Fibroblast of lung (primary cell): ENCODE measurements around the gene EPHB1. TPM values are rescaled to one million over a fixed set of nuclear protein-coding genes. Genes with fewer than 3 reads are reported as not detected.

Source experiments
- DNase-seq, 2 donors: peaks; one replicate each; pipeline versions ENCODE4 v3.0.0 to v3.0.0-alpha.2; 2010; ENCODE audit warnings: low read depth in 2 of 2
- H2AFZ ChIP-seq: 2 replicates; pipeline ENCODE4 v1.5.1; 2012; ENCODE audit warnings: low read length, control low read depth, inconsistent platforms
- H3K27ac ChIP-seq: 2 replicates; pipeline ENCODE4 v1.5.1; 2011; ENCODE audit warnings: low read length, control low read depth; ENCODE audit not compliant: insufficient read depth
- H3K27me3 ChIP-seq: 2 replicates; pipeline ENCODE4 v1.5.1; 2011; ENCODE audit warnings: mild to moderate bottlenecking, low read length; ENCODE audit not compliant: control insufficient read depth, insufficient read depth
- H3K36me3 ChIP-seq: 2 replicates; pipeline ENCODE4 v1.5.1; 2011; ENCODE audit warnings: low read length; ENCODE audit not compliant: control insufficient read depth, insufficient read depth
- H3K4me1 ChIP-seq: 2 replicates; pipeline ENCODE4 v1.5.1; 2011; ENCODE audit warnings: low read length; ENCODE audit not compliant: control insufficient read depth, insufficient read depth; ENCODE audit errors: extremely low read depth
- H3K4me2 ChIP-seq: 2 replicates; pipeline ENCODE4 v1.5.1; 2011; ENCODE audit warnings: low read length, control low read depth; ENCODE audit not compliant: insufficient read depth; ENCODE audit errors: extremely low read depth
- H3K4me3 ChIP-seq, 4 experiments: fragments of 200-600 bp in 1 of 4; sonication (generic) in 1 of 4; replicated peaks in 1 of 4; 2 replicates each; pipeline ENCODE4 v1.5.1; 2011 to 2016; ENCODE audit warnings: low read length in 4 of 4, low read depth in 3 of 4, mild to moderate bottlenecking in 3 of 4, control low read depth in 2 of 4, inconsistent platforms in 1 of 4, mixed read lengths in 1 of 4; ENCODE audit not compliant: insufficient read depth in 1 of 4; ENCODE audit errors: control extremely low read depth in 1 of 4
- H3K79me2 ChIP-seq: 2 replicates; pipeline ENCODE4 v1.5.1; 2012; ENCODE audit warnings: mild to moderate bottlenecking, low read length, inconsistent platforms; ENCODE audit not compliant: control insufficient read depth, insufficient read depth
- H3K9ac ChIP-seq: 2 replicates; pipeline ENCODE4 v1.5.1; 2011; ENCODE audit warnings: mild to moderate bottlenecking, low read length, control low read depth; ENCODE audit not compliant: insufficient read depth
- H3K9me3 ChIP-seq: 2 replicates; pipeline ENCODE4 v1.5.1; 2012; ENCODE audit warnings: low read depth, low read length; ENCODE audit not compliant: control insufficient read depth, insufficient read depth
- H4K20me1 ChIP-seq: 2 replicates; pipeline ENCODE4 v1.5.1; 2011; ENCODE audit warnings: low read length; ENCODE audit not compliant: control insufficient read depth, insufficient read depth; ENCODE audit errors: extremely low read depth
- CTCF ChIP-seq, 2 donors: IDR thresholded peaks in 1 of 2; conservative IDR thresholded peaks in 1 of 2; 1 replicate in 1 of 2; 2 replicates in 1 of 2; pipeline ENCODE4 v1.5.1; 2011 to 2012; ENCODE audit warnings: low read length in 2 of 2, control low read depth in 1 of 2, inconsistent platforms in 1 of 2, low read depth in 1 of 2, mild to moderate bottlenecking in 1 of 2
- EZH2 ChIP-seq: IDR thresholded peaks from 2 replicates; pipeline ENCODE4 v1.5.1; 2012; ENCODE audit warnings: low read length, control low read depth, mild to moderate bottlenecking; ENCODE audit errors: missing control alignments
- polyA minus RNA-seq: library from RNA; depleted of rRNA, polyadenylated mRNA; stranded (reverse); fragments of >200 nt; gene quantifications from 2 replicates; pipeline ENCODE4 v1.2.3, GENCODE V29; 2011; ENCODE audit warnings: low replicate concordance
- polyA plus RNA-seq, 2 donors: library from polyadenylated mRNA; depleted of rRNA in 1 of 2; stranded (reverse) in 1 of 2; unstranded in 1 of 2; fragments of >200 nt; gene quantifications; 2 replicates each; pipeline ENCODE4 v1.2.1, GENCODE V29; 2011 to 2012; ENCODE audit warnings: missing spikeins in 1 of 2
- total RNA-seq: library from RNA; depleted of rRNA; stranded (reverse); fragments of >200 nt; gene quantifications from 2 replicates; pipeline ENCODE4 v1.2.1, GENCODE V29; 2014

EPHB1 gene
- total RNA-seq (0.50 TPM in 1 of 2 replicates, not detected in the other), polyA plus RNA-seq (0.14 and 0.41 TPM in 2 replicates), polyA minus RNA-seq (3.7 TPM in 1 of 2 replicates, not detected in the other)
- 0.47 and 0.62 TPM in 2 replicates for polyA plus RNA-seq (2012)

- Histone ChIP-seq H2AFZ (peak within 1 kb of the TSS; percentile 74), H3K27me3 (peaks cover 10% of the 10 kb centered on the region), H3K4me1 (peaks cover 2% of the 10 kb centered on the region), H3K4me3 (peak within 1 kb of the TSS; percentile 51 to 61 (median 56)), H3K4me2 (peak within 1 kb of the TSS; percentile 96), H3K79me2 (no peaks in the 10 kb centered on the region), H4K20me1 (no peaks in the 10 kb centered on the region), H3K36me3 (no peaks in the 10 kb centered on the region), H3K9me3 (no peaks in the 10 kb centered on the region), H3K9ac (peak within 1 kb of the TSS; percentile 37), H3K27ac (no peak within 1 kb of the TSS)
- peak; percentile 82 to 94 for DNase-seq
- TF ChIP-seq CTCF (conservative IDR thresholded peaks at IDR 0.05 in 1 of 2, IDR thresholded peaks at IDR 0.05 in 1 of 2; ENCODE audit: low read depth in 1 of 2, low read length in 2 of 2) (peak; percentile 81 to 82), EZH2 (peak; percentile 36)
Observed at GRCh38 chr3:134794950-134795745, at the start of gene EPHB1. Gene EPHB1, plus strand, starts transcription at chr3:134795260.

- Histone ChIP-seq H3K9ac (no peak overlapping the region), H3K9me3 (no peaks in the 10 kb centered on the region), H3K4me3 (no peak overlapping the region), H3K4me1 (no peaks in the 10 kb centered on the region), H3K36me3 (no peaks in the 10 kb centered on the region), H3K27ac (no peak overlapping the region), H3K79me2 (no peaks in the 10 kb centered on the region), H2AFZ (no peak overlapping the region), H4K20me1 (no peaks in the 10 kb centered on the region), H3K4me2 (no peak overlapping the region), H3K27me3 (no peaks in the 10 kb centered on the region)
- DNase-seq, result no peak
- no peak for TF ChIP-seq CTCF (conservative IDR thresholded peaks at IDR 0.05 in 1 of 2, IDR thresholded peaks at IDR 0.05 in 1 of 2; ENCODE audit: low read depth in 1 of 2, low read length in 2 of 2)
- TF ChIP-seq EZH2, result no peak
Observed at GRCh38 chr3:134748698-134749097, 46.4 kb upstream of the EPHB1 start.

GRCh38 chr3:134749174-134749573 lies 45.9 kb upstream of the EPHB1 start:
- H4K20me1 ChIP-seq, result no peaks in the 10 kb centered on the region

More at GRCh38 chr3:134749174-134749573, 45.9 kb upstream of the EPHB1 start:
- Histone ChIP-seq H3K9me3 (no peaks in the 10 kb centered on the region), H3K36me3 (no peaks in the 10 kb centered on the region), H2AFZ (no peak overlapping the region), H3K4me2 (no peak overlapping the region), H3K27me3 (no peaks in the 10 kb centered on the region), H3K4me3 (no peak overlapping the region), H3K4me1 (no peaks in the 10 kb centered on the region), H3K27ac (no peak overlapping the region), H3K79me2 (no peaks in the 10 kb centered on the region), H3K9ac (no peak overlapping the region)
- TF ChIP-seq CTCF (conservative IDR thresholded peaks at IDR 0.05 in 1 of 2, IDR thresholded peaks at IDR 0.05 in 1 of 2; ENCODE audit: low read depth in 1 of 2, low read length in 2 of 2) (no peak), EZH2 (no peak)
- DNase-seq, result no peak
